ENCODE measurements around the gene RPL18A. TPM values are rescaled to one million over a fixed set of nuclear protein-coding genes. Genes with fewer than 3 reads are reported as not detected.

RPL18A gene
- total RNA-seq, 1 donor from 2014 or later, result 1,590 TPM

GRCh38 chr19:17873786-17874757, 14.4 kb downstream of the RPL18A start:
- FAIRE-seq (no peak), DNase-seq (ENCODE audit: low read depth) (peak; percentile 27)
- Histone ChIP-seq H3K27me3 (ENCODE audit: control insufficient read depth, insufficient read depth, low read length) (peaks cover 23% of the 10 kb centered on the region), H3K4me3 (ENCODE audit: low read depth, low read length) (no peak overlapping the region), H3K36me3 (ENCODE audit: control insufficient read depth, insufficient read depth, low read length) (no peaks in the 10 kb centered on the region)
- TF ChIP-seq CTCF (IDR thresholded peaks at IDR 0.05; ENCODE audit: insufficient read depth, low read length, severe bottlenecking), result no peak

GRCh38 chr19:17874758-17875135, 15.0 kb downstream of the RPL18A start:
- peaks cover 23% of the 10 kb centered on the region for H3K27me3 ChIP-seq (ENCODE audit: control insufficient read depth, insufficient read depth, low read length)

GRCh38 chr19:17877696-17878095, 18.0 kb downstream of the RPL18A start:
- peaks cover 3% of the 10 kb centered on the region for H3K27me3 ChIP-seq (ENCODE audit: control insufficient read depth, insufficient read depth, low read length)
- H3K36me3 ChIP-seq (ENCODE audit: control insufficient read depth, insufficient read depth, low read length), result no peaks in the 10 kb centered on the region
- no peak for FAIRE-seq
- DNase-seq (ENCODE audit: low read depth), result no peak
- no peak overlapping the region for H3K4me3 ChIP-seq (ENCODE audit: low read depth, low read length)
- TF ChIP-seq CTCF (IDR thresholded peaks at IDR 0.05; ENCODE audit: insufficient read depth, low read length, severe bottlenecking), result no peak

More at GRCh38 chr19:17874758-17875135, 15.0 kb downstream of the RPL18A start:
- Histone ChIP-seq H3K4me3 (ENCODE audit: low read depth, low read length) (no peak overlapping the region), H3K36me3 (ENCODE audit: control insufficient read depth, insufficient read depth, low read length) (no peaks in the 10 kb centered on the region)
- TF ChIP-seq CTCF (IDR thresholded peaks at IDR 0.05; ENCODE audit: insufficient read depth, low read length, severe bottlenecking), result no peak
- FAIRE-seq (no peak), DNase-seq (ENCODE audit: low read depth) (no peak)

GRCh38 chr19:17879466-17879865, 19.8 kb downstream of the RPL18A start:
- H3K36me3 ChIP-seq (ENCODE audit: control insufficient read depth, insufficient read depth, low read length), result no peaks in the 10 kb centered on the region
- DNase-seq (ENCODE audit: low read depth) (no peak), FAIRE-seq (no peak)
- H3K4me3 ChIP-seq (ENCODE audit: low read depth, low read length), result no peak overlapping the region
- no peak for TF ChIP-seq CTCF (IDR thresholded peaks at IDR 0.05; ENCODE audit: insufficient read depth, low read length, severe bottlenecking)
- H3K27me3 ChIP-seq (ENCODE audit: control insufficient read depth, insufficient read depth, low read length), result no peaks in the 10 kb centered on the region

GRCh38 chr19:17881701-17882100, 22.0 kb downstream of the RPL18A start:
- FAIRE-seq, result no peak
- H3K36me3 ChIP-seq (ENCODE audit: control insufficient read depth, insufficient read depth, low read length), result no peaks in the 10 kb centered on the region
- no peaks in the 10 kb centered on the region for H3K27me3 ChIP-seq (ENCODE audit: control insufficient read depth, insufficient read depth, low read length)
- no peak overlapping the region for H3K4me3 ChIP-seq (ENCODE audit: low read depth, low read length)
- DNase-seq (ENCODE audit: low read depth), result no peak
- TF ChIP-seq CTCF (IDR thresholded peaks at IDR 0.05; ENCODE audit: insufficient read depth, low read length, severe bottlenecking), result no peak

Data from bronchial epithelial cell (primary cell).